ENCODE measurements around the gene KRTAP10-5.

KRTAP10-5 gene

DNA sequence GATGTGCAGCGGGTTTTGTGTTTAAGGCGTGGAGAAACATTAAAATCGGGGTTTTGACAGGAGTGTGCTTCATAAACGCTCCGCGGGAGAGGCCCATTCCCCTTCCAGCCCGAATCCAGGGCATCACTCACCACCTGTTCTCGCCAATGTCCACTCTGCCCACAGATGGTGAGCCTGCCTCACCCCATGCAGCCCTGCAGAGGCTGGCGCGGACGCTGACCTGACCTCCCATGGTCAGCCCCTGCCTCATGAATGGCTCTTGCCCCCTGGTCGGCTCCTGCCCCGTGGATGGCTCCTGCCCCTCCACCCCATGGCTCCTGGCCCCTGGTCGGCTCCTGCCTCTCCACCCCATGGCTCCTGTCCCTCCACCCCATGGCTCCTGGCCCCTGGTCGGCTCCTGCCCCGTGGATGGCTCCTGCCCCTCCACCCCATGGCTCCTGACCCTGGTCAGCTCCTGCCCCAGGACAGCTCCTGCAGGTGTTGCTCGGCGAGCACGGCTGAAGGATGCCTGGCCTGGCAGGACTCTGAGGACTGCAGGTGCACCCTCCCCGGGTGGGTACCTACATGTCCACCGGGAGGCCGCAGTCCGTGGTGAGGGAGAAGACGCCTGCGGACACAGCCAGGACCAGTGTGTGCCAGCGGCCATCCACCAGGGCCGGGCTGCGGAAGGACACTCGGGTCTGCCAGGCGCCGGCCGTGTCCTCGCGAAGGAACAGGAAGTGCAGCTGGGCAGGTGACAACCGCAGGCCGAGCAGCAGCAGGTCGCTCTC lies 47.1 kb downstream of the KRTAP10-5 start:
- H3K27me3 ChIP-seq (replicated peaks; ENCODE audit: control insufficient read depth, insufficient read depth, low read length), result no peaks in the 10 kb centered on the region
- TF ChIP-seq, protein P1, sequence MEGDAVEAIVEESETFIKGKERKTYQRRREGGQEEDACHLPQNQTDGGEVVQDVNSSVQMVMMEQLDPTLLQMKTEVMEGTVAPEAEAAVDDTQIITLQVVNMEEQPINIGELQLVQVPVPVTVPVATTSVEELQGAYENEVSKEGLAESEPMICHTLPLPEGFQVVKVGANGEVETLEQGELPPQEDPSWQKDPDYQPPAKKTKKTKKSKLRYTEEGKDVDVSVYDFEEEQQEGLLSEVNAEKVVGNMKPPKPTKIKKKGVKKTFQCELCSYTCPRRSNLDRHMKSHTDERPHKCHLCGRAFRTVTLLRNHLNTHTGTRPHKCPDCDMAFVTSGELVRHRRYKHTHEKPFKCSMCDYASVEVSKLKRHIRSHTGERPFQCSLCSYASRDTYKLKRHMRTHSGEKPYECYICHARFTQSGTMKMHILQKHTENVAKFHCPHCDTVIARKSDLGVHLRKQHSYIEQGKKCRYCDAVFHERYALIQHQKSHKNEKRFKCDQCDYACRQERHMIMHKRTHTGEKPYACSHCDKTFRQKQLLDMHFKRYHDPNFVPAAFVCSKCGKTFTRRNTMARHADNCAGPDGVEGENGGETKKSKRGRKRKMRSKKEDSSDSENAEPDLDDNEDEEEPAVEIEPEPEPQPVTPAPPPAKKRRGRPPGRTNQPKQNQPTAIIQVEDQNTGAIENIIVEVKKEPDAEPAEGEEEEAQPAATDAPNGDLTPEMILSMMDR (IDR thresholded peaks at IDR 0.05; ENCODE audit: insufficient read depth, low read length, poor library complexity, severe bottlenecking), result no peak
- no peaks in the 10 kb centered on the region for H3K36me3 ChIP-seq (ENCODE audit: control insufficient read depth, insufficient read depth, low read length)
- no peak for DNase-seq (ENCODE audit: extremely low read depth, insufficient read length)
- no peak overlapping the region for H3K4me3 ChIP-seq (replicated peaks; ENCODE audit: low read depth, low read length)

DNA sequence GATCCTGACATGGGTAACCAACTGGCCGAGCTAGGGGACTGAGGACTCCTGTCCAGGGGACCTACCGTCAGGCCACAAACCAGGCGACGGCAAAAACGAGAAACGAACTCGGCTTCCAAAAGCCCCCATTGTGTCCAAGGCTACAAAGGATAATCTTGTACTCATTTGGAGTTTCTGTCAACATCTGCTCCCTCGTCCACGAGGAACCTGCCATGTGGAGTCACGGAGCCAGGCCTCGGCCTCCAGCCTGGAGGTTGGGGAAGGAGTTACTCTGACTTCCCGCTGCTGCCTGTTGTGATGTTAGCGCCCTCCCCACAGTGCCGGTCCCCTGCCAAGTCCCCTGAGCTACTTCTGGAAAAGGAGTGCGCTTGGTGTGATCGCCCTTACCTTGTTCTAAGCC lies 47.7 kb downstream of the KRTAP10-5 start:
- TF ChIP-seq, protein P1 (IDR thresholded peaks at IDR 0.05; ENCODE audit: insufficient read depth, low read length, poor library complexity, severe bottlenecking), result no peak
- Histone ChIP-seq H3K27me3 (replicated peaks; ENCODE audit: control insufficient read depth, insufficient read depth, low read length) (no peaks in the 10 kb centered on the region), H3K36me3 (ENCODE audit: control insufficient read depth, insufficient read depth, low read length) (no peaks in the 10 kb centered on the region), H3K4me3 (replicated peaks; ENCODE audit: low read depth, low read length) (no peak overlapping the region)
- no peak for DNase-seq (ENCODE audit: extremely low read depth, insufficient read length)

DNA sequence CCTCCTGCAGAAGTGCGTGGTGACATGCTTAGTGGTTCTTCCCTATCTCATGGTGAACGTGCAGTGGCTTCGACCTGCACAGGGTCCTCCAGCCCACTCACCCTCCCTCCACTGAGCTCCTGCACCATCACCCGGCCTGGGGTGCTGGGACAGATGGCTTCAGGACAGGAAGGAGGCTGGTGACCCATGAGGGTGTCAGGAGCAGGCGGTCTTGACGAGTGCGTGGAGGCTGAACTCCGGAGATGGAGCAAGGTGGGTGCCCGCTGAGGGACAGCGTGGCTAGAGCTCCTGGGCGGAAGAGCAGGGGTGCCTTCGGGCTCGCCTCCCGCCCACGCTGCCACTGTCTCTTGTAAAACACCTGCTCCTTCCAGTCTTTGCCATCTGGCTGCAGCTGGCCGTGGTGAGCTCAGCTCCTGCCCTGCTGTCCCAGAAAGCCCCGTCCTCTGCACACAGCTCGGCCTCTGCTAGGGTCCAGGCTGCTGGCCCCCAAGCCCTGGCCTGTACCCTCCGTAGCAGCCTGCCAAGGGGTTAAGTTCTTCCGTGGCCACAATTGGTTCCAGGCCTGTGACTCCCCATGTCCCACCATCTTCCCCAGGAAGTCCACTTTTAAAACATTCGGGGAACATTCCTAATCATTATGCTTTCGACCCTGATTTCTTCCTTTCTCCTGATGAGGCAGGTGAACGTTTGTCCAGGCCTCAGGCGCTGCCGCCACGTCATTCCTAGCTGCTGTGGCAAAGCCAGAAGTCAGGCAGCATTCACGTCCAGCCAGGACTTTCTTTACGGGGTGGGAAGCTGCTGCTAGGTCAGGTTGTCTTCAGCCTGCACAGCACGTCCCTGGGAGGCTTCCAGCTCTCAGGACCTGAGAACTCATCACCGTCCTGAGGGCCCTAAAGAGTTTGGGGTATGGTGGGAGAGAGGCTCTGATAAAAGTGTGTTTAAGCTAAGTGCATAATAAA lies 48.5 kb downstream of the KRTAP10-5 start:
- Histone ChIP-seq H3K4me3 (replicated peaks; ENCODE audit: low read depth, low read length) (no peak overlapping the region), H3K36me3 (ENCODE audit: control insufficient read depth, insufficient read depth, low read length) (no peaks in the 10 kb centered on the region), H3K27me3 (replicated peaks; ENCODE audit: control insufficient read depth, insufficient read depth, low read length) (no peaks in the 10 kb centered on the region)
- TF ChIP-seq, protein P1 (IDR thresholded peaks at IDR 0.05; ENCODE audit: insufficient read depth, low read length, poor library complexity, severe bottlenecking), result no peak
- no peak for DNase-seq (ENCODE audit: extremely low read depth, insufficient read length)

DNA sequence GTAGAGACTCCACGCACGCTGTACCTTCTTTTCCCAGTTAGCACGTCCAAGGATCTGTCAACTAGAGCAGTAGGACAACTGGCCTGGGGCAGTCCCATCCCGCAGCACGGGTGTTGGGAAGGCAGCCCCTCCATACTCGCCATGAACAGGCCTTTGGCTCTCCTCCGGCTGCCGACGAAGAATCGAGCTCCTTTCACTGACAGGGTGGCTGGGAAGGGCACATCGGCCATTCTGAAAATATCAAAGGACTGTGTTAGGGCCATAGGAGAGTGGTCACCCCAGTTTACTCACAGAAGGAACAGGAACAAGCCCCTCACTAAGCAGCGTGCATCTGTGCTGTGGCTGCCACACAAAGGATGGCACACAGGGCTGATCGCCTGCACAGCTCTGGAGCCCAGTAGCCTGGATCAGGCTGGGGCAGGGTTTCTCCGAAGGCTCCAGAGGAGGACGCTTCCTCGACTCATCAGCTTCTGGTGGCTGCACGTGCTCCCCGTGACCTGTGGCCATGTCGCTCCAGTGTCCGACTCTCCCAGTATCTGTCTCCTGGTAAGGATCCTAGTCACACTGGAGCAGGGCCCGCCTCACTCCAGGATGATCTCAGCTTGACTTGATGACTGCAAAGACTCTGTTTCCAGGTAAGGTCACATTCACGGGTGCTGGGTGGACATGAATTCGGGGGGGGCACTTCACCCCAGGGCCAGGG lies 49.4 kb downstream of the KRTAP10-5 start:
- H3K27me3 ChIP-seq (replicated peaks; ENCODE audit: control insufficient read depth, insufficient read depth, low read length), result no peaks in the 10 kb centered on the region
- H3K36me3 ChIP-seq (ENCODE audit: control insufficient read depth, insufficient read depth, low read length), result no peaks in the 10 kb centered on the region
- DNase-seq (ENCODE audit: extremely low read depth, insufficient read length), result no peak
- no peak overlapping the region for H3K4me3 ChIP-seq (replicated peaks; ENCODE audit: low read depth, low read length)
- TF ChIP-seq, protein P1 (IDR thresholded peaks at IDR 0.05; ENCODE audit: insufficient read depth, low read length, poor library complexity, severe bottlenecking), result no peak

DNA sequence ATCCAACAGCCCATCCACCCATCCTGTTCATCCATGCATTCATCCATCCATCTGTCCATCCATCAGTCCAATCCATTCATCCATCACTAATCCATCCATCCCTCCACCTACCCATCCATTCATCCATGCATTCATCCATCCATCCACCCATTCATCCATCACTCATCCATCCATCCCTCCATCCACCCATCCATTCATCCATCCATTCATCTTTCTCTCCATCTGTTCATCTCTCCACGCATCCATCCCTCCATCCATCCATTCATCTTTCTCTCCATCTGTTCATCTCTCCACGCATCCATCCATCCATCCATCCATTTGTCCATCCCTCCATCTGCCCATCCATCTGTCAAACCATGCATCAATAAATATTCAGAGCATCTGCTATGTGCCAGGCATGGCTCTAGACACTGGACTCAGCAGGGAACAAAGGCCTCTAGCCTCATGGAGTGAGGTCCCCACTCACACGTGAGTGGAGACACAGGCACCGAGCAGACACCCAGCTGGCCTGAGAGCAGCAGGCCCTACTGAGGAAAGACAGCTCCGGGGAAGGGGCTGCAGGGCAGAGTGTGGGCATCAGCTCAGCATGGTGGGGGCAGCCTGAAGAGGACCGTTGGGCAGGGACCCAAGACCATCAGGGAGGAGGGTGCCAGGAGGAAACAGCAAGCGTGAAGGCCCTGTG lies 50.0 kb downstream of the KRTAP10-5 start:
- Histone ChIP-seq H3K4me3 (replicated peaks; ENCODE audit: low read depth, low read length) (no peak overlapping the region), H3K36me3 (ENCODE audit: control insufficient read depth, insufficient read depth, low read length) (no peaks in the 10 kb centered on the region), H3K27me3 (replicated peaks; ENCODE audit: control insufficient read depth, insufficient read depth, low read length) (no peaks in the 10 kb centered on the region)
- DNase-seq (ENCODE audit: extremely low read depth, insufficient read length), result no peak
- TF ChIP-seq, protein P1 (IDR thresholded peaks at IDR 0.05; ENCODE audit: insufficient read depth, low read length, poor library complexity, severe bottlenecking), result no peak

Data from GM06990 (cell line).